Kidney tubule cell (primary cell): ENCODE data around the gene HLA-DRA.
A peak's percentile ranks its signal among the peaks of the same experiment; 100 is the strongest.

Source experiments
- DNase-seq: peaks from one replicate; pipeline ENCODE4 v3.0.0-alpha.2; 2018; ENCODE audit warnings: low spot score

Gene HLA-DRA

GRCh38 chr6:32475392-32476206, 35.9 kb downstream of the HLA-DRA start:
- peak; percentile 0 for DNase-seq

- DNase-seq: no peak
Measured at GRCh38 chr6:32483968-32484613, 44.4 kb downstream of the HLA-DRA start.

GRCh38 chr6:32484614-32484998, 44.9 kb downstream of the HLA-DRA start:
- DNase-seq: no peak

GRCh38 chr6:32488083-32488482, 48.4 kb downstream of the HLA-DRA start:
- no peak for DNase-seq

- DNase-seq: no peak
Measured at GRCh38 chr6:32491700-32492099, 52.0 kb downstream of the HLA-DRA start.

DNA sequence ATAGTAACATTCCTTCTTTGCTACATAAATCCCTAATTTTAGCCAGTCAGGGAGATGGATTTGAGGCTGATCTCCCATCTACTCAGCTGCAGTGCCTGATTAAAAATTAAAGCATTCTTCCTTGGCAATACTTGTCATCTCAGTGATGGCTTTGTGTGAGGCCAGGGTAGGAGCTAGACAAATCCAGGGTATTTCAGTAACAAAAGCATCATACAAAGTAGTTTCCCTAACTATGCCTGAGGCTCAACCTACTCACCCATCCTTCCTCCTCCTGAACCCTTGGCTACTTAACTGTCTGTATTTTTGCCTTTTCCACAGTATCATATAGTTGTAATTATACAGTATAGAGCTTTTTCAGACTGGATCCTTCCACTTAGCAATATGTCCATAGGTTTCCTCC, 52.7 kb downstream of the HLA-DRA start:
- no peak for DNase-seq
